ENCODE results near the gene RNF183. TPM values are rescaled to one million over a fixed set of nuclear protein-coding genes. Genes with fewer than 3 reads are reported as not detected.

RNF183 gene
- total and polyA plus RNA-seq, 8 donors: 0.43 to 5.6 (median 1.5) TPM; not detected in 2

DNA sequence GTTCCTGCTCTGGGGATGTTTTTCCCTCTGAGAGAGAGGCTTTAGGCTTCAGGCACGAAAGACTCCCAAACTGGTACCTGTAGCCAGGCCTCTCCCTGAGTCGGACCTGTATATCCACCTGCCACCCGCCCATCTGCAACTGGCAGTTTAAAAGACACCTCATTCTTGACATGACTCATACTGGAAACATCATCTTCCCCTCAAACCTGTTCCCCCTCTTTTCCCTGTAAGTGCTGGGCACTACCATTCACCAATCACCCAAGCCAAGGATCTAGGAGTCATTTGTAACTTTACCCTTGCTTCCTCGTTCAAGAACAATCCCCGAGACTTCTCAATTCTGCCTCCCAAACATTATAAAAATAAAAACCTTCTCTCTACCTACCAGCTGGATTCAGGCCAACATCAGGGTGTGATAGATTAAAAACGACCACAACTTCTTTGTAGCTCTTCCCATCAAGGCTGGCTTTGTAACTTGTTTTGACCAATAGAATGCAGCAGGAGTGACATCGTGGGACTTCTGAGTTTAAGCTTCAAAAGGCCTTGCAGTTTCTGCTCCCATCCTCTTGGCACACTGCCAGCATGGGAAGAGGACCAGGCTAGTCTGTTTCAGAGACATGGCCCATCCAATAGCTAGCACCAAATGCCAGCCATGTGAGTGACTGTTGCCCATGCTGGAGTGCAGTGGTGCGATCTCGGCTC, 38.7 kb upstream of the RNF183 start:
- Histone ChIP-seq H3K36me3 (no peaks in the 10 kb centered on the region), H3K4me3 (no peak overlapping the region), H3K27me3 (no peaks in the 10 kb centered on the region), H3K4me1 (peaks cover 8 to 37% (median 20%) of the 10 kb centered on the region in 4 donors), H3K9me3 (no peaks in the 10 kb centered on the region), H3K27ac (no peak overlapping the region)
- intact Hi-C loops (cut with DNase I; ENCODE audit: low total_unique reads): loop anchor here (10.0 kb wide), 1 partner anchor 53 kb away; no protein-coding TSS in a partner anchor
- DNase-seq: peak in 1 of 2 donors; percentile 32
- no peak for TF ChIP-seq POLR2A (IDR thresholded peaks at IDR 0.05)
- no peak for TF ChIP-seq CTCF (IDR thresholded peaks at IDR 0.05)
- TF ChIP-seq EP300 (IDR thresholded peaks at IDR 0.05): no peak
- TF ChIP-seq POLR2AphosphoS5 (IDR thresholded peaks at IDR 0.05): no peak
- WGBS, 5 donors: 59 to 69% (median 67%) methylated on average over 9 of the region's 9 CpGs

GRCh38 chr9:113340011-113340699, 37.0 kb upstream of the RNF183 start, which contains the start of gene WDR31:
Gene WDR31, minus strand, starts transcription at chr9:113340275. Its CDS starts 8,253 bp downstream, at chr9:113332022.
- peak within 1 kb of the TSS; percentile 72 to 93 (median 92) for H3K4me3 ChIP-seq
- peak within 1 kb of the TSS; percentile 72 to 87 (median 76) for H3K27ac ChIP-seq

DNA sequence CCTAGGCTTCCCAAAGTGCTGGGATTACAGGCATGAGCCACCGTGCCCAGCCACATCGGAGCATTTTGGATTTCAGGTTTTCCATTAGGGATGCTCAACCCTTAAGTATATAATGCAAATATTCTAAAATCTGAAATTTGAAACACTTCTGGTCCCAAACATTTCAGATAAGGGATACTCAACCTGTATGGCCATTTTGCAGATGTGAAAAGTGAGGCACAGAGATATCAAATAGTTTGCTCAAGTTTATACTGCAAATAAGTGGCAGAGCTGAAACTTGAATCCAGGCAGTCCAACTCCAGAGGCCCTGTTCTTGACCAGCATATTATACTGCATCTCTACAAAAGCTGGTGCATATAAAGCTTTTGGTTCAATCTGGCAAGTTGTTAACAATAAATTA, 34.5 kb upstream of the RNF183 start:
- DNase-seq: no peak
- no peaks in the 10 kb centered on the region for H3K27me3 ChIP-seq
- H3K36me3 ChIP-seq: no peaks in the 10 kb centered on the region
- 93 to 100% (median 95%) methylated on average over 2 of the region's 2 CpGs for WGBS, 5 donors
- no peak overlapping the region for H3K4me3 ChIP-seq
- peaks cover 5 to 23% (median 14%) of the 10 kb centered on the region in 4 donors for H3K4me1 ChIP-seq
- TF ChIP-seq POLR2A (IDR thresholded peaks at IDR 0.05) (no peak), CTCF (IDR thresholded peaks at IDR 0.05) (no peak), POLR2AphosphoS5 (IDR thresholded peaks at IDR 0.05) (no peak), EP300 (IDR thresholded peaks at IDR 0.05) (no peak)
- no peak overlapping the region for H3K27ac ChIP-seq
- no peaks in the 10 kb centered on the region for H3K9me3 ChIP-seq
- intact Hi-C loops (cut with DNase I; ENCODE audit: low total_unique reads): no loop called here

More at GRCh38 chr9:113340011-113340699, 37.0 kb upstream of the RNF183 start, which contains the start of gene WDR31:
- peak in 1 of 7 experiments; percentile 4 for TF ChIP-seq CTCF (IDR thresholded peaks at IDR 0.05)
- TF ChIP-seq POLR2A (IDR thresholded peaks at IDR 0.05): no peak
- peak; percentile 66 to 83 (median 66) for TF ChIP-seq POLR2AphosphoS5 (IDR thresholded peaks at IDR 0.05)
- TF ChIP-seq EP300 (IDR thresholded peaks at IDR 0.05): no peak
- Histone ChIP-seq H3K4me1 (peaks cover 8 to 37% (median 20%) of the 10 kb centered on the region in 4 donors), H3K27me3 (no peaks in the 10 kb centered on the region), H3K36me3 (no peaks in the 10 kb centered on the region), H3K9me3 (no peaks in the 10 kb centered on the region)
- WGBS, 5 donors: 0 to 1% (median 0%) methylated on average over 17 to 46 of the region's 46 CpGs
- intact Hi-C loops (cut with DNase I; ENCODE audit: low total_unique reads): loop anchor here (10.0 kb wide), 1 partner anchor 55 kb away; no protein-coding TSS in a partner anchor
- peak; percentile 90 to 97 for DNase-seq

DNA sequence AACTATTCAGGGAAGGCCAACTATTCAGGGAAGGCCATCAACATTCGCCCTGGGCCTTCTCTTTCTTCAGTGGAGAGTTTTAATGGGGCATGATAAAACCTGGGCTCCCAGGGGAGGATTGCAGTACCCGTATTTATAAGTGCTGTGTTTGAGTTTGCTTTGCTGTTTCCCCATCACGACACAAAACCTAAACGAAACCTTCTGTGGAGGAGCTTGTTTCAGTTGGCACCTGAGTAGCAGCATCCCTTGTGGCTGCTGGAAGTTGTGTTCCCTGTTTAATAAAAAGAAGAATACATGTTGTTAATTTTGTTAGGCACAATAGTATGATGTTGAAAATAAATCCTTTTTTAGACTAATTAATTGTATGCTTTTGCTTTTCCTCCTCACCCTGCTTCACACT, 28.6 kb upstream of the RNF183 start:
- WGBS, 5 donors: 69 to 80% (median 77%) methylated on average over 4 of the region's 4 CpGs
- Histone ChIP-seq H3K9me3 (no peaks in the 10 kb centered on the region), H3K4me1 (no peaks in the 10 kb centered on the region), H3K4me3 (no peak overlapping the region), H3K36me3 (peaks cover 0 to 21% (median 4%) of the 10 kb centered on the region in 4 donors), H3K27me3 (no peaks in the 10 kb centered on the region), H3K27ac (no peak overlapping the region)
- no peak for DNase-seq
- TF ChIP-seq POLR2A (IDR thresholded peaks at IDR 0.05) (no peak), EP300 (IDR thresholded peaks at IDR 0.05) (no peak), POLR2AphosphoS5 (IDR thresholded peaks at IDR 0.05) (no peak), CTCF (IDR thresholded peaks at IDR 0.05) (no peak)
- intact Hi-C loops (cut with DNase I; ENCODE audit: low total_unique reads): no loop called here

Data from stomach (tissue), 9 donors.